GM23338 (cell line): ENCODE measurements around the gene GALNT13. TPM values are rescaled to one million over a fixed set of nuclear protein-coding genes. Genes with fewer than 3 reads are reported as not detected.

ENCODE experiments used
- ATAC-seq: fragments of 200-7000 bp; cut with Tn5 transposase; 3 replicates; pipeline ENCODE4 v1.9.1; 2020
- DNase-seq: peaks from one replicate; pipeline ENCODE4 v3.0.0-alpha.2; 2015; ENCODE audit warnings: low spot score
- H2AFZ ChIP-seq: fragments of 200-600 bp; sonication (generic); 2 replicates; pipeline ENCODE4 v1.8.0; 2016; ENCODE audit warnings: antibody characterized with exemption, mild to moderate bottlenecking, moderate library complexity
- H3F3A ChIP-seq: fragments of 200-600 bp; sonication (generic); replicated peaks from 2 replicates; pipeline ENCODE4 v1.8.0; 2017; ENCODE audit warnings: antibody characterized with exemption, mixed run types, low read depth
- H3K27ac ChIP-seq: fragments of 200-600 bp; sonication (generic); 2 replicates; pipeline ENCODE4 v1.6.1; 2016; ENCODE audit warnings: low read depth
- H3K27me3 ChIP-seq: fragments of 200-600 bp; sonication (generic); 2 replicates; pipeline ENCODE4 v1.8.0; 2016; ENCODE audit warnings: mild to moderate bottlenecking, mixed run types, moderate library complexity; ENCODE audit not compliant: insufficient read depth
- H3K36me3 ChIP-seq: fragments of 200-600 bp; sonication (generic); 2 replicates; pipeline ENCODE4 v1.8.0; 2016; ENCODE audit warnings: mild to moderate bottlenecking; ENCODE audit not compliant: insufficient read depth
- H3K4me1 ChIP-seq: fragments of 200-600 bp; sonication (generic); 2 replicates; pipeline ENCODE4 v1.8.0; 2016; ENCODE audit warnings: mild to moderate bottlenecking, moderate library complexity; ENCODE audit not compliant: insufficient read depth
- H3K4me2 ChIP-seq: fragments of 200-600 bp; sonication (generic); 2 replicates; pipeline ENCODE4 v1.7.1; 2017; ENCODE audit warnings: mixed run types
- H3K4me3 ChIP-seq: fragments of 200-600 bp; sonication (generic); 2 replicates; pipeline ENCODE4 v1.6.1; 2016; ENCODE audit warnings: mixed run types
- H3K79me2 ChIP-seq: fragments of 200-600 bp; sonication (generic); replicated peaks from 2 replicates; pipeline ENCODE4 v1.8.0; 2017; ENCODE audit warnings: mild to moderate bottlenecking; ENCODE audit not compliant: insufficient read depth
- H3K9me2 ChIP-seq: fragments of 200-600 bp; sonication (generic); 2 replicates; pipeline ENCODE4 v1.8.0; 2017; ENCODE audit not compliant: insufficient read depth
- H4K20me1 ChIP-seq: fragments of 200-600 bp; sonication (generic); replicated peaks from 2 replicates; pipeline ENCODE4 v1.8.0; 2017; ENCODE audit warnings: mild to moderate bottlenecking; ENCODE audit not compliant: insufficient read depth
- H3K27ac Mint-ChIP-seq: 2 replicates; pipeline ENCODE4 v1.8.0; 2020; ENCODE audit warnings: inconsistent platforms, mild to moderate bottlenecking, moderate library complexity, mixed read lengths
- H3K27me3 Mint-ChIP-seq: 3 replicates; pipeline ENCODE4 v1.8.0; 2022; ENCODE audit warnings: low read depth, mild to moderate bottlenecking, moderate library complexity, mixed read lengths, inconsistent platforms; ENCODE audit not compliant: insufficient read depth, poor library complexity
- H3K36me3 Mint-ChIP-seq: 3 replicates; pipeline ENCODE4 v1.8.0; 2021; ENCODE audit warnings: low read depth, mild to moderate bottlenecking, inconsistent platforms, moderate library complexity, mixed read lengths
- H3K4me1 Mint-ChIP-seq: 3 replicates; pipeline ENCODE4 v1.8.0; 2020; ENCODE audit warnings: mild to moderate bottlenecking, inconsistent platforms, mixed read lengths
- H3K4me3 Mint-ChIP-seq: 3 replicates; pipeline ENCODE4 v1.8.0; 2021; ENCODE audit warnings: moderate library complexity, mild to moderate bottlenecking, inconsistent platforms, mixed read lengths
- H3K9me3 Mint-ChIP-seq: 3 replicates; pipeline ENCODE4 v1.8.0; 2020; ENCODE audit warnings: moderate library complexity, mild to moderate bottlenecking, inconsistent platforms, mixed read lengths
- CTCF ChIP-seq, 2 experiments: fragments of 200-600 bp in 1 of 2; sonication (generic) in 1 of 2; conservative IDR thresholded peaks; 2 replicates each; pipeline versions ENCODE4 v1.5.1 to v1.6.1; 2016 to 2017; ENCODE audit warnings: antibody characterized with exemption in 2 of 2, low read depth in 2 of 2, mild to moderate bottlenecking in 2 of 2, moderate library complexity in 1 of 2
- ETS1 ChIP-seq: IDR thresholded peaks from 2 replicates; pipeline ENCODE4 v1.6.1; 2016; ENCODE audit warnings: antibody characterized with exemption
- EZH2 ChIP-seq: fragments of 200-600 bp; sonication (generic); IDR thresholded peaks from one replicate; pipeline ENCODE4 v1.8.0; 2017; ENCODE audit warnings: antibody characterized with exemption, mild to moderate bottlenecking, low read depth; ENCODE audit not compliant: unreplicated experiment
- NANOG ChIP-seq: IDR thresholded peaks from 2 replicates; pipeline ENCODE4 v1.6.1; 2016; ENCODE audit warnings: antibody characterized with exemption, borderline replicate concordance
- POLR2AphosphoS5 ChIP-seq: IDR thresholded peaks from 2 replicates; pipeline ENCODE4 v1.6.1; 2016; ENCODE audit warnings: antibody characterized with exemption, low read depth
- ZNF331 ChIP-seq: fragments of 250-450 bp; sonication (Bioruptor Pico); IDR thresholded peaks from 2 replicates; pipeline ENCODE4 v1.5.0; 2020; ENCODE audit warnings: low read depth, mild to moderate bottlenecking, moderate library complexity
- ZNF462 ChIP-seq: fragments of 250-450 bp; sonication (Bioruptor Pico); IDR thresholded peaks from 2 replicates; pipeline ENCODE4 v1.5.0; 2020; ENCODE audit warnings: mild to moderate bottlenecking, moderate library complexity
- polyA plus RNA-seq: library from polyadenylated mRNA; unstranded; fragments of >200 nt; fragmentation: Nextera tagmentation; extraction: Ambion mirVana; gene quantifications from 2 replicates; pipeline ENCODE4 v1.2.1, GENCODE V29; 2016
- total RNA-seq: library from RNA; depleted of rRNA; stranded (reverse); fragments of >200 nt; shearing (Covaris generic); gene quantifications from 2 replicates; pipeline ENCODE4 v1.2.3, GENCODE V29; 2014

The GALNT13 gene
- total and polyA plus RNA-seq, 2 experiments from 2014 or later = 3.5 to 5.2 TPM

GRCh38 chr2:154032220-154032619, 160.5 kb downstream of the GALNT13 start:
- Mint-ChIP-seq H3K4me3 (no peak overlapping the region), H3K4me1 (no peaks in the 10 kb centered on the region; the same call in 2 of the 3 replicates), H3K9me3 (no peaks in the 10 kb centered on the region), H3K27ac (no peak overlapping the region), H3K36me3 (no peaks in the 10 kb centered on the region), H3K27me3 (no peaks in the 10 kb centered on the region)
- no peaks in the 10 kb centered on the region for H3K79me2 ChIP-seq
- H2AFZ ChIP-seq = no peak overlapping the region
- H3K4me3 ChIP-seq = no peak overlapping the region
- H3K36me3 ChIP-seq = no peaks in the 10 kb centered on the region
- ATAC-seq = no peak
- no peak for DNase-seq
- H4K20me1 ChIP-seq = no peaks in the 10 kb centered on the region
- no peak for TF ChIP-seq NANOG
- no peak for TF ChIP-seq EZH2
- TF ChIP-seq ZNF462 (CRISPR knock-in tag) = no peak
- no peak for TF ChIP-seq POLR2AphosphoS5
- TF ChIP-seq ZNF331 = no peak
- TF ChIP-seq ETS1 = no peak
- H3K9me2 ChIP-seq = no peaks in the 10 kb centered on the region
- no peak overlapping the region for H3K27ac ChIP-seq
- H3K4me2 ChIP-seq = no peak overlapping the region
- H3F3A ChIP-seq = no peaks in the 10 kb centered on the region
- no peaks in the 10 kb centered on the region for H3K4me1 ChIP-seq
- no peaks in the 10 kb centered on the region for H3K27me3 ChIP-seq

GRCh38 chr2:154046493-154046892, 174.8 kb downstream of the GALNT13 start:
- Histone ChIP-seq H3K27ac (no peak overlapping the region), H3K4me2 (no peak overlapping the region), H3K9me2 (no peaks in the 10 kb centered on the region), H3K4me1 (no peaks in the 10 kb centered on the region), H2AFZ (no peak overlapping the region), H3K79me2 (no peaks in the 10 kb centered on the region), H4K20me1 (no peaks in the 10 kb centered on the region; the same call in 1 of the 2 replicates), H3F3A (no peaks in the 10 kb centered on the region), H3K4me3 (no peak overlapping the region), H3K36me3 (no peaks in the 10 kb centered on the region), H3K27me3 (no peaks in the 10 kb centered on the region)
- H3K27me3 Mint-ChIP-seq = no peaks in the 10 kb centered on the region
- no peaks in the 10 kb centered on the region; the same call in 2 of the 3 replicates for H3K9me3 Mint-ChIP-seq
- no peak for DNase-seq
- no peaks in the 10 kb centered on the region for H3K4me1 Mint-ChIP-seq
- H3K36me3 Mint-ChIP-seq = no peaks in the 10 kb centered on the region
- H3K4me3 Mint-ChIP-seq = no peak overlapping the region
- H3K27ac Mint-ChIP-seq = no peak overlapping the region
- ATAC-seq = no peak
- TF ChIP-seq CTCF (conservative IDR thresholded peaks at IDR 0.05; ENCODE audit: low read depth in 2 of 2) (no peak), NANOG (no peak)
